K562 (cell line): ENCODE results near the gene PCSK2. TPM values are rescaled to one million over a fixed set of nuclear protein-coding genes. Genes with fewer than 3 reads are reported as not detected.

Experiments
- ATAC-seq: fragments of 200-7000 bp; cut with Tn5 transposase; 3 replicates; pipeline ENCODE4 v1.9.1; 2020; ENCODE audit warnings: moderate library complexity
- BruUV-seq: library from RNA; stranded (reverse); fragments of 400-500 nt; replicated peaks from 2 replicates; lab custom pipeline; 2021; lab: Mats Ljungman, UMichigan
- CTCF ChIA-PET: fragments of 300-600 bp; formaldehyde crosslinking; extraction: SDS; loops from one replicate; lab custom pipeline; 2021; ENCODE audit warnings: low intra/inter-chr PET ratio; lab: Yijun Ruan, JAX
- POLR2A ChIA-PET: fragments of 300-600, 350-650 bp; sonication (Branson Sonifier 250); formaldehyde crosslinking; extraction: SDS; loops from one replicate; lab custom pipeline; 2021; ENCODE audit warnings: antibody characterized with exemption, inconsistent platforms; lab: Yijun Ruan, JAX
- DNase-seq, 4 experiments: peaks; one replicate each; pipeline versions ENCODE4 v3.0.0 to v3.0.0-alpha.2; 2011 to 2018; ENCODE audit warnings: low spot score in 3 of 4, mixed read lengths in 3 of 4; ENCODE audit errors: extremely low read depth in 1 of 4
- FAIRE-seq: peaks from 2 replicates; lab custom pipeline; 2011; peaks lifted over from hg19 to GRCh38; lab: Jason Lieb, UNC
- H2AFZ ChIP-seq: 2 replicates; pipeline ENCODE4 v1.6.0; 2011; ENCODE audit warnings: low read depth, low read length, control low read depth, inconsistent platforms
- H3K27ac ChIP-seq: fragments of 200-600 bp; 3 replicates; pipeline ENCODE4 v1.8.0; 2011; ENCODE audit warnings: low read depth, mild to moderate bottlenecking, control low read depth, inconsistent platforms, low read length, moderate library complexity, mixed read lengths; ENCODE audit errors: extremely low read depth
- H3K27me3 ChIP-seq, 2 experiments: fragments of 300-600 bp in 1 of 2; 2 replicates in 1 of 2; 3 replicates in 1 of 2; pipeline versions ENCODE4 v1.6.0 to v1.8.0; 2011; ENCODE audit warnings: inconsistent platforms in 2 of 2, low read length in 2 of 2, mild to moderate bottlenecking in 1 of 2, mixed read lengths in 1 of 2, moderate library complexity in 1 of 2; ENCODE audit not compliant: control insufficient read depth in 2 of 2, insufficient read depth in 2 of 2
- H3K36me3 ChIP-seq: fragments of 300-600 bp; 3 replicates; pipeline ENCODE4 v1.8.0; 2011; ENCODE audit warnings: mild to moderate bottlenecking, low read length, inconsistent platforms; ENCODE audit not compliant: control insufficient read depth, insufficient read depth
- H3K4me1 ChIP-seq, 2 experiments: fragments of 200-600 bp in 1 of 2; replicated peaks in 1 of 2; 2 replicates in 1 of 2; 3 replicates in 1 of 2; pipeline versions ENCODE4 v1.5.1 to v1.8.0; 2011; ENCODE audit warnings: inconsistent platforms in 2 of 2, low read length in 2 of 2, mild to moderate bottlenecking in 1 of 2, mixed read lengths in 1 of 2, moderate library complexity in 1 of 2; ENCODE audit not compliant: control insufficient read depth in 2 of 2, insufficient read depth in 2 of 2
- H3K4me2 ChIP-seq: 2 replicates; pipeline ENCODE4 v1.6.1; 2011; ENCODE audit warnings: low read length, control low read depth, inconsistent platforms, mixed read lengths; ENCODE audit not compliant: insufficient read depth
- H3K4me3 ChIP-seq: fragments of 200-600 bp; sonication (generic), shearing (Covaris generic); 2 replicates; pipeline ENCODE4 v1.5.1; 2016; ENCODE audit warnings: control low read depth, inconsistent platforms
- H3K79me2 ChIP-seq: fragments of 200-600 bp; 3 replicates; pipeline ENCODE4 v1.8.0; 2011; ENCODE audit warnings: low read length, inconsistent platforms; ENCODE audit not compliant: control insufficient read depth, insufficient read depth
- H3K9ac ChIP-seq, 2 experiments: 2 replicates each; pipeline versions ENCODE4 v1.6.0 to v1.6.1; 2011; ENCODE audit warnings: low read depth in 2 of 2, low read length in 2 of 2, control low read depth in 1 of 2, inconsistent platforms in 1 of 2, mild to moderate bottlenecking in 1 of 2, mixed read lengths in 1 of 2; ENCODE audit not compliant: insufficient read depth in 1 of 2
- H3K9me1 ChIP-seq: one replicate; pipeline ENCODE4 v1.6.0; 2011; ENCODE audit warnings: inconsistent platforms, mild to moderate bottlenecking, low read length, moderate library complexity; ENCODE audit not compliant: control insufficient read depth, insufficient read depth
- H3K9me3 ChIP-seq: replicated peaks from 2 replicates; pipeline ENCODE4 v1.5.1; 2011; ENCODE audit warnings: low read depth, low read length, inconsistent platforms; ENCODE audit not compliant: control insufficient read depth, insufficient read depth
- H4K20me1 ChIP-seq: replicated peaks from 2 replicates; pipeline ENCODE4 v1.6.1; 2011; ENCODE audit warnings: low read length, inconsistent platforms, mixed read lengths; ENCODE audit not compliant: control insufficient read depth, insufficient read depth
- HDAC3 ChIP-seq: fragments of 450-650 bp; IDR thresholded peaks from 2 replicates; pipeline ENCODE4 v1.6.1; 2018; ENCODE audit warnings: borderline replicate concordance, mild to moderate bottlenecking, moderate library complexity; ENCODE audit not compliant: partially characterized antibody
- NFATC3 ChIP-seq: fragments of 450-650 bp; IDR thresholded peaks from 2 replicates; pipeline ENCODE4 v1.6.1; 2017; ENCODE audit warnings: mild to moderate bottlenecking
- RBM34 ChIP-seq: fragments of 200-400 bp; formaldehyde crosslinking; IDR thresholded peaks from 2 replicates; pipeline ENCODE4 v1.6.1; 2018; ENCODE audit warnings: low read length, borderline replicate concordance; ENCODE audit not compliant: insufficient read depth
- RFX5 ChIP-seq: IDR thresholded peaks from 2 replicates; pipeline ENCODE4 v1.6.1; 2011; ENCODE audit warnings: low read depth, mild to moderate bottlenecking, improper control_type of control experiment, low read length
- TEAD1 ChIP-seq, 2 experiments: fragments of 450-650 bp in 1 of 2; sonication (generic) in 1 of 2; formaldehyde crosslinking; IDR thresholded peaks; 2 replicates each; pipeline versions ENCODE4 v1.4.0 to v1.8.0; 2020 to 2022; ENCODE audit warnings: mild to moderate bottlenecking in 2 of 2, missing genetic modification reagents in 1 of 2
- WGBS: fragments of 100-300 bp; shearing (Covaris generic); methylation state at CpG from one replicate; pipeline ENCODE4 v1.1.6; 2016; ENCODE audit warnings: low coverage, mixed read lengths; ENCODE audit not compliant: insufficient coverage; ENCODE audit errors: missing lambda C conversion rate; 5-methylcytosine and 5-hydroxymethylcytosine counted together
- in situ Hi-C: fragments of 300-500 bp; cut with MboI; formaldehyde crosslinking; loops from 4 replicates; pipeline ENCODE4 v1.15.0; 2018; ENCODE audit warnings: inconsistent platforms, mixed read lengths
- intact Hi-C: fragments of 100-400 bp; cut with micrococcal nuclease; formaldehyde crosslinking; loops from 2 replicates; pipeline ENCODE4 v1.14.2; 2022
- polyA plus RNA-seq, 8 experiments: library from polyadenylated mRNA; depleted of rRNA in 4 of 8; stranded (reverse) in 5 of 8; unstranded in 3 of 8; fragments of >200 nt; fragmentation: Nextera tagmentation in 2 of 8; fragmentation: Illumina TruSeq in 1 of 8; extraction: Ambion mirVana in 2 of 8; extraction: Trizol in 1 of 8; gene quantifications; 2 replicates each; pipeline versions ENCODE4 v1.2.1 to v1.2.3, GENCODE V29; 2011 to 2014; ENCODE audit warnings: inconsistent platforms in 1 of 8, missing spikeins in 1 of 8
- total RNA-seq, 7 experiments: library from RNA; depleted of rRNA in 6 of 7; stranded (reverse); fragments of >200 nt in 6 of 7; fragmentation: Illumina TruSeq in 2 of 7; extraction: Trizol in 2 of 7; gene quantifications; 2 replicates each; pipeline versions ENCODE4 v1.2.1 to v1.2.3, GENCODE V29; 2011 to 2021; ENCODE audit warnings: low replicate concordance in 1 of 7
- TF ChIP-seq, protein P1 (sequence below), 2 experiments: fragments of 450-650 bp; formaldehyde crosslinking in 1 of 2; IDR thresholded peaks; 2 replicates each; pipeline versions ENCODE4 v1.4.0 to v1.6.1; 2014 to 2020; ENCODE audit warnings: mild to moderate bottlenecking in 2 of 2, borderline replicate concordance in 1 of 2, low read depth in 1 of 2

The PCSK2 gene
- total and polyA plus RNA-seq, 9 of the 15 experiments (the other 6 are each of a cell fraction or from before 2014, with no cell fraction given): 0.04 to 0.07 (median 0.05) TPM; not detected in 6

DNA sequence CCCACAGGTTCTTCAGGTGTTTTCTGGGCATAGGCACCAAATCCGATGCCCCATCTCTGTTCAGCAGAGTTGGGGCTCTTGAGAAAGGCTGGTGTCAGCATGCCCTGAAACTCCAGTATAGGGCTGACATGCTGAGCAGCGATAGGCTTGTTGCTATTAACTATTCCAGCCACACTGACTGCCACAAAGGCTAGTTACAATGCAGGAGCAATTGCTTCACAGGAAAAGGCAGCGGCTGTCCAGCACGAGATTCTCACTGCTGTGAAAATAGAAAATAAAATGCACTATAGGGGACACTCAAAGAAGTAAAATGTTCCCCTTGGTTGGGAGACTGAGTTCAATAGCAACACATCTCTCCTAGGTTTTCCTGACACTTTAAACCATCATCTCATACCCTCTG lies 191.9 kb downstream of the PCSK2 start:
- intact Hi-C loops (no loop called here), in situ Hi-C loops (no loop called here)
- Histone ChIP-seq H3K9ac (no peak overlapping the region), H3K27ac (no peak overlapping the region), H3K9me3 (no peaks in the 10 kb centered on the region), H4K20me1 (no peaks in the 10 kb centered on the region), H3K79me2 (no peaks in the 10 kb centered on the region), H2AFZ (no peak overlapping the region), H3K27me3 (no peaks in the 10 kb centered on the region), H3K4me2 (no peak overlapping the region), H3K4me1 (no peaks in the 10 kb centered on the region), H3K9me1 (no peaks in the 10 kb centered on the region), H3K36me3 (no peaks in the 10 kb centered on the region), H3K4me3 (no peak overlapping the region)
- ChIA-PET POLR2A (no interaction called here), CTCF (no interaction called here)
- TF ChIP-seq, protein P1, sequence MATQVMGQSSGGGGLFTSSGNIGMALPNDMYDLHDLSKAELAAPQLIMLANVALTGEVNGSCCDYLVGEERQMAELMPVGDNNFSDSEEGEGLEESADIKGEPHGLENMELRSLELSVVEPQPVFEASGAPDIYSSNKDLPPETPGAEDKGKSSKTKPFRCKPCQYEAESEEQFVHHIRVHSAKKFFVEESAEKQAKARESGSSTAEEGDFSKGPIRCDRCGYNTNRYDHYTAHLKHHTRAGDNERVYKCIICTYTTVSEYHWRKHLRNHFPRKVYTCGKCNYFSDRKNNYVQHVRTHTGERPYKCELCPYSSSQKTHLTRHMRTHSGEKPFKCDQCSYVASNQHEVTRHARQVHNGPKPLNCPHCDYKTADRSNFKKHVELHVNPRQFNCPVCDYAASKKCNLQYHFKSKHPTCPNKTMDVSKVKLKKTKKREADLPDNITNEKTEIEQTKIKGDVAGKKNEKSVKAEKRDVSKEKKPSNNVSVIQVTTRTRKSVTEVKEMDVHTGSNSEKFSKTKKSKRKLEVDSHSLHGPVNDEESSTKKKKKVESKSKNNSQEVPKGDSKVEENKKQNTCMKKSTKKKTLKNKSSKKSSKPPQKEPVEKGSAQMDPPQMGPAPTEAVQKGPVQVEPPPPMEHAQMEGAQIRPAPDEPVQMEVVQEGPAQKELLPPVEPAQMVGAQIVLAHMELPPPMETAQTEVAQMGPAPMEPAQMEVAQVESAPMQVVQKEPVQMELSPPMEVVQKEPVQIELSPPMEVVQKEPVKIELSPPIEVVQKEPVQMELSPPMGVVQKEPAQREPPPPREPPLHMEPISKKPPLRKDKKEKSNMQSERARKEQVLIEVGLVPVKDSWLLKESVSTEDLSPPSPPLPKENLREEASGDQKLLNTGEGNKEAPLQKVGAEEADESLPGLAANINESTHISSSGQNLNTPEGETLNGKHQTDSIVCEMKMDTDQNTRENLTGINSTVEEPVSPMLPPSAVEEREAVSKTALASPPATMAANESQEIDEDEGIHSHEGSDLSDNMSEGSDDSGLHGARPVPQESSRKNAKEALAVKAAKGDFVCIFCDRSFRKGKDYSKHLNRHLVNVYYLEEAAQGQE (IDR thresholded peaks at IDR 0.05; ENCODE audit: borderline replicate concordance): no peak
- TF ChIP-seq, protein P1 (CRISPR knock-in tag; IDR thresholded peaks at IDR 0.05; ENCODE audit: low read depth): no peak
- TF ChIP-seq TEAD1 (CRISPR knock-in tag; IDR thresholded peaks at IDR 0.05): no peak
- no peak for TF ChIP-seq RBM34
- no peak for TF ChIP-seq NFATC3
- TF ChIP-seq RFX5: no peak
- TF ChIP-seq HDAC3: no peak
- ATAC-seq (no peak), FAIRE-seq (no peak), DNase-seq (no peak)
- 0% methylated on average over 4 of the region's 4 CpGs for whole genome bisulfite sequencing
- no TSS peak for BruUV-seq
